Suprapubic skin (tissue), 4 donors: Measurements from ENCODE around the gene ZCCHC13. TPM values are rescaled to one million over a fixed set of nuclear protein-coding genes. Genes with fewer than 3 reads are reported as not detected.

Source experiments
- DNase-seq, 2 donors: peaks; one replicate each; pipeline ENCODE4 v3.0.0-alpha.2; 2019; ENCODE audit warnings: low spot score in 2 of 2
- H3K27ac ChIP-seq: fragments of 200-600 bp; sonication (generic); one replicate; pipeline ENCODE4 v1.5.1; 2019
- H3K27me3 ChIP-seq: fragments of 200-600 bp; sonication (generic); one replicate; pipeline ENCODE4 v1.5.1; 2019
- H3K36me3 ChIP-seq: fragments of 200-600 bp; sonication (generic); one replicate; pipeline ENCODE4 v1.5.1; 2019
- H3K4me1 ChIP-seq: fragments of 200-600 bp; sonication (generic); one replicate; pipeline ENCODE4 v1.5.1; 2019
- H3K4me3 ChIP-seq: fragments of 200-600 bp; sonication (generic); one replicate; pipeline ENCODE4 v1.5.1; 2019; ENCODE audit warnings: mild to moderate bottlenecking
- H3K9me3 ChIP-seq: fragments of 200-600 bp; sonication (generic); one replicate; pipeline ENCODE4 v1.5.1; 2019
- EP300 ChIP-seq: sonication (generic); formaldehyde crosslinking; IDR thresholded peaks from one replicate; pipeline ENCODE4 v1.6.1; 2017; ENCODE audit warnings: antibody characterized with exemption
- POLR2A ChIP-seq, 2 donors: fragments of 450-650 bp; IDR thresholded peaks; one replicate each; pipeline ENCODE4 v1.6.1; 2017; ENCODE audit warnings: antibody characterized with exemption in 2 of 2, mild to moderate bottlenecking in 2 of 2, moderate library complexity in 2 of 2
- POLR2AphosphoS5 ChIP-seq, 3 donors: sonication (generic); formaldehyde crosslinking; IDR thresholded peaks; one replicate each; pipeline ENCODE4 v1.6.1; 2017; ENCODE audit warnings: antibody characterized with exemption in 3 of 3
- WGBS: methylation state at CpG from one replicate; pipeline ENCODE4 v1.1.5; 2018; 5-methylcytosine and 5-hydroxymethylcytosine counted together
- total RNA-seq, 4 donors: library from RNA; depleted of rRNA; stranded (reverse); fragments of >200 nt; gene quantifications; one replicate each; pipeline ENCODE4 v1.1.0, GENCODE V29; 2016
- TF ChIP-seq, protein P1 (sequence below), 2 donors: fragments of 200-600 bp in 1 of 2; fragments of 450-650 bp in 1 of 2; sonication (generic) in 1 of 2; IDR thresholded peaks; one replicate each; pipeline ENCODE4 v1.5.1; 2016 to 2019; ENCODE audit warnings: antibody characterized with exemption in 2 of 2, mild to moderate bottlenecking in 1 of 2, moderate library complexity in 1 of 2

ZCCHC13 gene
- total RNA-seq, 4 donors from 2014 or later: not detected

DNA sequence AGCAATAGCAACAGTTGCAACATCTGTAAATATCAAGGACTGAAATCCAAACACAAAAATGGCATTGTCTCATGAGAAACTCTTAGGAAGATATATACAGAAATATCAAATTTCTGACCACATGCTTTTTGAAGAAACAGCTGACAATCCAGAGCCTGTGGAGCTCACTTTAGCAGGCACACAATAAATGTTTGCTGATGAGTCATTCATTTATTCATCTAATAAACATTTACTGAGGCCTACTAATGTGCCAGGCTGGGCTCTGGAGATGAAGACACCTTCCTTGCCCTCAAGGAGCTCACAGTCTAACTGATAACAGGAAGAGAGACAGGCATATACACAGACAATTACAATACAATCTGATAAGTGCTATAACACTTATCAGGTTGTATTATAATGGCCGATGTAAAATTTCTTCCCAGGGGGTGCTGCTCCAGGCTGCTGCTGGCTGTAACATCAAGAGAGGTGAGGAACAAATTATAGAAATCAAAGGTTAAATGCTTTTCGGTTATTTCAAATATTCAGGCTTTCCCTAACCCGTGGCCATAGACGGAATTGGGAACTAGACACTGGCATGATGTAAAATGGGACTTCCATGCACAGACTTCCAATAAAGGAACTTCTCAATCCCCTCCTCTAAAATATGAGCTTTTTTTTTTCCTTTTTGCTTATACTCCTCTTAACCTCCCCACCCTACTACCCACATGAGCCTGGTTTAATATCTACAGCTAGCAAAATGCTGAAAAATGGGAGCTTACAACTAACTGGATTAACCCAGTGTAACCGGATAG lies 16.8 kb upstream of the ZCCHC13 start:
- DNase-seq: no peak
- Histone ChIP-seq H3K4me3 (no peak overlapping the region), H3K36me3 (peaks cover 4% of the 10 kb centered on the region), H3K9me3 (no peaks in the 10 kb centered on the region), H3K27me3 (no peaks in the 10 kb centered on the region), H3K4me1 (peaks cover 5% of the 10 kb centered on the region), H3K27ac (no peak overlapping the region)
- 79% methylated on average over 5 of the region's 5 CpGs for WGBS
- TF ChIP-seq, protein P1, sequence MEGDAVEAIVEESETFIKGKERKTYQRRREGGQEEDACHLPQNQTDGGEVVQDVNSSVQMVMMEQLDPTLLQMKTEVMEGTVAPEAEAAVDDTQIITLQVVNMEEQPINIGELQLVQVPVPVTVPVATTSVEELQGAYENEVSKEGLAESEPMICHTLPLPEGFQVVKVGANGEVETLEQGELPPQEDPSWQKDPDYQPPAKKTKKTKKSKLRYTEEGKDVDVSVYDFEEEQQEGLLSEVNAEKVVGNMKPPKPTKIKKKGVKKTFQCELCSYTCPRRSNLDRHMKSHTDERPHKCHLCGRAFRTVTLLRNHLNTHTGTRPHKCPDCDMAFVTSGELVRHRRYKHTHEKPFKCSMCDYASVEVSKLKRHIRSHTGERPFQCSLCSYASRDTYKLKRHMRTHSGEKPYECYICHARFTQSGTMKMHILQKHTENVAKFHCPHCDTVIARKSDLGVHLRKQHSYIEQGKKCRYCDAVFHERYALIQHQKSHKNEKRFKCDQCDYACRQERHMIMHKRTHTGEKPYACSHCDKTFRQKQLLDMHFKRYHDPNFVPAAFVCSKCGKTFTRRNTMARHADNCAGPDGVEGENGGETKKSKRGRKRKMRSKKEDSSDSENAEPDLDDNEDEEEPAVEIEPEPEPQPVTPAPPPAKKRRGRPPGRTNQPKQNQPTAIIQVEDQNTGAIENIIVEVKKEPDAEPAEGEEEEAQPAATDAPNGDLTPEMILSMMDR (IDR thresholded peaks at IDR 0.05): no peak
- no peak for TF ChIP-seq EP300
- no peak for TF ChIP-seq POLR2AphosphoS5 (IDR thresholded peaks at IDR 0.05)
- no peak for TF ChIP-seq POLR2A (IDR thresholded peaks at IDR 0.05)

DNA sequence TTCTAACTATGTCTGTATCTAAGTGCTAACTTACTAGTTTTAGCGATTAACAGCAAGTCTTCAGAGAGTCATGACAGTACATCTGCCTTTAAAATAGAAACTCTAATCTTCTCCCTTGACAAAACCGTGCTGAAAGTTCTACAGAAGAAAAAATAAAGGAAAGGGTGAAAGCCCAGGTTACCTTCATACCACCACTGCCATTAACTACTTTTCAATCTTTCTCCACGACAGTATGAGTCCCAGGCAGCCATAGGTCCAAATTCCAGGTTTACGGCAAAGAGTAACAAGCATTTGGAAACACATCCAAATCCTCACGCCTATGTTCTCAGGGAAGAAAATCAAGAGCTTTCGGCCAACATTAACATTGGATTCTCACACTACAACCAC lies 12.4 kb upstream of the ZCCHC13 start:
- DNase-seq: no peak
- Histone ChIP-seq H3K27ac (peak overlapping the region; percentile 91), H3K4me3 (peak overlapping the region; percentile 64), H3K9me3 (no peaks in the 10 kb centered on the region), H3K4me1 (peaks cover 5% of the 10 kb centered on the region), H3K36me3 (no peaks in the 10 kb centered on the region), H3K27me3 (no peaks in the 10 kb centered on the region)
- WGBS: 37% methylated on average over 6 of the region's 6 CpGs
- TF ChIP-seq POLR2A (IDR thresholded peaks at IDR 0.05): no peak
- no peak for TF ChIP-seq EP300
- TF ChIP-seq POLR2AphosphoS5 (IDR thresholded peaks at IDR 0.05): no peak
- TF ChIP-seq, protein P1 (IDR thresholded peaks at IDR 0.05): no peak

DNA sequence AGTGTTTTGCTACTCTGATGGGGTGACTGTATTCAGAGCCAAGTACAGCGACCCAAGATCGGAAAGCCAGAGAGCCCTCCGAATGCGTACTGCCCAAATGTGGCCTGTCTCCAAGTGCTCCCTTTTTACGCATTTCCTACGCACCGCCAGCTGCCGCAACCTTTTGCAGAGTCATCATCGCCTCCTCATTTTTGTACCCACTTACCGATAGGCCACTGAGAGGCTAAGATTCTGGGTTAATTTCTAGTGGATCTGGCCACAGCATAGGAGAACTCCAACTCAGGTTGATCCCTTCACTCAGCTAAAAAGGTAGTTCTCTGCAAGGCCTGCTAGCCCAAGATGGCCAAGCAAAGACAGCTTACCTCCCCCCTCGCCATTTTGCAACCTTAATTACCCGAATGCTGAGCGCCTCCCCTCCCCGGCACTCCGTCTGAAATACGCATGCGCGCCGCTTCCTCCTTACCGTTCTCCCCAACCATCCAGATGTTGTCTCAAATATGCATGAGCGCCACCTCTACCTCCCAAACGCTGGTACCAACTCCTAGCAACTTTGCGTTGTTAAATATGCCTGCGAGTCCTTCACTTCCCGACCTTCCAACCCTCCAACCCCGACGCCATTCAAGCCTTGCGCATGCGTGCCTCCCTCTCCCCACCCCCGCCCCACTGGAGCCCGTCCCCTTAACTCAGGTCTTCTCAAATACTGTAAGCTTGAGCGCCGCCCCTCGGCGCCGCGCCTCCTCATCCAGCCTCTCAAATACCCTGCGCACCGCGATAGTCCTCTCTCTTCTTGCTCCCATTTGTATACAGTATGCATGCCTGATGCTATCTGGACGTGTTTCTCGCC lies 11.8 kb upstream of the ZCCHC13 start:
- no peaks in the 10 kb centered on the region for H3K27me3 ChIP-seq
- H3K36me3 ChIP-seq: no peaks in the 10 kb centered on the region
- H3K9me3 ChIP-seq: no peaks in the 10 kb centered on the region
- peak in 1 of 3 donors; percentile 2 for TF ChIP-seq POLR2AphosphoS5 (IDR thresholded peaks at IDR 0.05)
- TF ChIP-seq POLR2A (IDR thresholded peaks at IDR 0.05): peak in 1 of 2 donors; percentile 49
- TF ChIP-seq EP300: no peak
- H3K27ac ChIP-seq: peak overlapping the region; percentile 91
- DNase-seq: peak; percentile 87 to 89
- H3K4me1 ChIP-seq: peaks cover 5% of the 10 kb centered on the region
- peak overlapping the region; percentile 64 for H3K4me3 ChIP-seq
- 25% methylated on average over 41 of the region's 42 CpGs for WGBS

DNA sequence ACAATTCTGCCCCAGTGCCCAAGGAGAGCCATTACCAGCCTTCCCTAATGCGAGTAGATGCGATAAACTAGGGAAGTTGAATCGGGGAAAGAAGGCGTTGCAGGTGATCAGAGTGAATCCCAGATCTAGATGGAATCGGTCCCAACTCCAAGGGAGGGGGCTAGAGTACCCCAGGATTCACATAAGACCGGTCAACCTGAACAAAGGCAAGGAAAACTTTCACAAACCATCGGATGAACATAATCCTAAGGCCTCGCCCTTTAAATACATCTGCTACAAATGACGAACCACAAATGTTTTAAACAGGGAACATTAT lies 11.2 kb upstream of the ZCCHC13 start:
- no peaks in the 10 kb centered on the region for H3K27me3 ChIP-seq
- WGBS: 18% methylated on average over 9 of the region's 9 CpGs
- no peaks in the 10 kb centered on the region for H3K9me3 ChIP-seq
- H3K27ac ChIP-seq: peak overlapping the region; percentile 91
- no peaks in the 10 kb centered on the region for H3K36me3 ChIP-seq
- TF ChIP-seq EP300: no peak
- no peak for DNase-seq
- H3K4me1 ChIP-seq: peaks cover 5% of the 10 kb centered on the region
- peak overlapping the region; percentile 64 for H3K4me3 ChIP-seq

DNA sequence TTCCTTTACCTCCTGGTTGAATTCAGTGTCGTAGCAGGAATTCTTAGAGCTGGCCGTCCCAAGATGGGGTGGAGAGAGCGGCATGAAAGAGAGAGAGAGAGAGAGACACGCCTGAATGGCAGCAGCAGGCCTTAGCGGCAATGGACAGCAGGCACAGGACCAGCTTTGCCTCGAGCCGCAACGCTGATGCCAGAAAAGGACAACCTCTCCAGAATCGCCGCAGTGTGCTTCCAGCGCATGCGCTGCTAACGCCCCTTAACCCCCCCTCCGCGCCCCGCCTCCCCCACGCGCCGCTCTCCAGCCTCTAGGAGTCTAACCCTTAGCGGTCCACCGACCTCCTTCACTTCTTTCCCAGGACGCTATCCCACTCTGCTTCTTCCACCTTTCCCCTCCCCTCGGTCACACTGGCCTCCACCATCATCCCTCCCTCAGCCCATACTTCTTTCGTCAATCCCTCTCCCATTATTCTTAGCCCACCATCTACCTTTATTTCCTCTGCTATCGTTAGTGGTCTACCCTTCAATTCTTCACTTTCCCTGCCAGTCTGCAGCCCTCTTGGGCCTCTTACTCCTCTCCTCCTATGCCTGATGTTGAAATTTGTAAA lies 10.5 kb upstream of the ZCCHC13 start:
- no peaks in the 10 kb centered on the region for H3K9me3 ChIP-seq
- H3K27ac ChIP-seq: peak overlapping the region; percentile 91
- H3K27me3 ChIP-seq: no peaks in the 10 kb centered on the region
- H3K4me3 ChIP-seq: peak overlapping the region; percentile 64
- peaks cover 3% of the 10 kb centered on the region for H3K4me1 ChIP-seq
- H3K36me3 ChIP-seq: no peaks in the 10 kb centered on the region
- peak; percentile 82 to 85 for DNase-seq
- 27% methylated on average over 25 of the region's 25 CpGs for WGBS
- TF ChIP-seq, protein P1 (IDR thresholded peaks at IDR 0.05): no peak
- TF ChIP-seq POLR2AphosphoS5 (IDR thresholded peaks at IDR 0.05) (no peak), EP300 (no peak), POLR2A (IDR thresholded peaks at IDR 0.05) (no peak)

DNA sequence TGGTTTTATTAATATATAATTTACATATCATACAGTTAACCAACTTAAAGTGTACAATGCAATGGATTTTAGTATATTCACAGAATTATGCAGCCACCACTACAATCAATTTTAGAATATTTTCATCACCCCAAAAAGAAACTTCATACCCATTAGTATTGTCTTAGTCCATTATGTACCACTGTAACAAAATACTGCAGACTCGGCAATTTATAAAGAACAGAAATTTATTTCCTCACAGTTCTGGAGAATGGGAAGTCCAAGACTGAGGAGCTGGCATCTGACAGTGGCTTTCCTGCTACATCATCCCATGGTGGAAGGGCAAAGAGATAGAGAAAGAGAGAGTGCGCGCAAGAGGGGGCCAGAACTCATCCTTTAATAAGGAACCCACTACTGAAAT lies 8.9 kb upstream of the ZCCHC13 start:
- no peaks in the 10 kb centered on the region for H3K27me3 ChIP-seq
- 93% methylated on average over 3 of the region's 3 CpGs for WGBS
- H3K4me1 ChIP-seq: no peaks in the 10 kb centered on the region
- no peak overlapping the region for H3K4me3 ChIP-seq
- no peak overlapping the region for H3K27ac ChIP-seq
- no peaks in the 10 kb centered on the region for H3K36me3 ChIP-seq
- TF ChIP-seq POLR2AphosphoS5 (IDR thresholded peaks at IDR 0.05): no peak
- TF ChIP-seq, protein P1 (IDR thresholded peaks at IDR 0.05): no peak
- no peak for DNase-seq
- no peaks in the 10 kb centered on the region for H3K9me3 ChIP-seq
